OCI-M1 (cell line): ENCODE measurements around the gene SFRP2.

ENCODE experiments used
- DNase-seq: peaks from one replicate; lab custom pipeline; 2025; lab: John Stamatoyannopoulos, UW

Gene SFRP2, protein sequence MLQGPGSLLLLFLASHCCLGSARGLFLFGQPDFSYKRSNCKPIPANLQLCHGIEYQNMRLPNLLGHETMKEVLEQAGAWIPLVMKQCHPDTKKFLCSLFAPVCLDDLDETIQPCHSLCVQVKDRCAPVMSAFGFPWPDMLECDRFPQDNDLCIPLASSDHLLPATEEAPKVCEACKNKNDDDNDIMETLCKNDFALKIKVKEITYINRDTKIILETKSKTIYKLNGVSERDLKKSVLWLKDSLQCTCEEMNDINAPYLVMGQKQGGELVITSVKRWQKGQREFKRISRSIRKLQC

DNA sequence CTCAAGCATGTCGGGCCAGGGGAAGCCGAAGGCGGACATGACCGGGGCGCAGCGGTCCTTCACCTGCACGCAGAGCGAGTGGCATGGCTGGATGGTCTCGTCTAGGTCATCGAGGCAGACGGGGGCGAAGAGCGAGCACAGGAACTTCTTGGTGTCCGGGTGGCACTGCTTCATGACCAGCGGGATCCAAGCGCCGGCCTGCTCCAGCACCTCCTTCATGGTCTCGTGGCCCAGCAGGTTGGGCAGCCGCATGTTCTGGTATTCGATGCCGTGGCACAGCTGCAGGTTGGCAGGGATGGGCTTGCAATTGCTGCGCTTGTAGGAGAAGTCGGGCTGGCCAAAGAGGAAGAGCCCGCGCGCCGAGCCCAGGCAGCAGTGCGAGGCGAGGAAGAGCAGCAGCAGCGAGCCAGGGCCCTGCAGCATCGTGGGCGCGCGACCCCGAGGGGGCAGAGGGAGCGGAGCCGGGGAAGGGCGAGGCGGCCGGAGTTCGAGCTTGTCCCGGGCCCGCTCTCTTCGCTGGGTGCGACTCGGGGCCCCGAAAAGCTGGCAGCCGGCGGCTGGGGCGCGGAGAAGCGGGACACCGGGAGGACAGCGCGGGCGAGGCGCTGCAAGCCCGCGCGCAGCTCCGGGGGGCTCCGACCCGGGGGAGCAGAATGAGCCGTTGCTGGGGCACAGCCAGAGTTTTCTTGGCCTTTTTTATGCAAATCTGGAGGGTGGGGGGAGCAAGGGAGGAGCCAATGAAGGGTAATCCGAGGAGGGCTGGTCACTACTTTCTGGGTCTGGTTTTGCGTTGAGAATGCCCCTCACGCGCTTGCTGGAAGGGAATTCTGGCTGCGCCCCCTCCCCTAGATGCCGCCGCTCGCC, at the start of gene SFRP2:
Gene SFRP2 (minus strand): TSS at position 671 of the 864 bp plus-strand sequence. CDS start 248 bp downstream, at position 423.
- DNase-seq, result no peak

- DNase-seq, result no peak
These were observed 49.7 kb upstream of the SFRP2 start for GRCh38 chr4:153838564-153838963.

- DNase-seq, result no peak
These were observed 46.0 kb upstream of the SFRP2 start for GRCh38 chr4:153834901-153835300.

DNA sequence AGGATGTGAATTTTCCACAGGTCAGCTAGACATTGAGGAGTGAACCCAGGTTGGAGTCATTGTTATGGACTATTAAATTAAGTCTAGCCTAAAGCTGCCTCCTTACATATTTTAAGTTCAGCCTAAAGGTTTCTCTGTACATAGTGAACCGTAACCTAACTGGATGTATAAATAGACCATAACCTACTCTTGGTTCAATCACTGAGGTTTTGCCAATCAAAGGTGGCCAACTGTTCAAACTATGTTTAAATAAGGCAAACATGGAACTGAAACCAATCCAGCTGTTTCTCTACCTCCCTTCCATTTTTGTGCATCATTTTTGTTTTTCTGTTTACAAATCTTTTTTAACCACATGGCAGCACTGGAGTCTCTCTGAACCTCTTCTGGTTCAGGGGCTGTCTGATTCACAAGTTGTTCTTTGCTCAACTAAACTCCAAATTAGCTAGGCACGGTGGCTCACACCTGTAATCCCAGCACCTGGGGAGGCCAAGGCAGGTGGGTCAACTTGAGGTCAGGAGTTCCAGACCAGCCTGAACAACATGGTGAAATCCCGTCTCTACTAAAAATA, 43.9 kb upstream of the SFRP2 start:
- no peak for DNase-seq

- DNase-seq, result no peak
These were observed 43.2 kb upstream of the SFRP2 start for GRCh38 chr4:153832054-153832453.

DNA sequence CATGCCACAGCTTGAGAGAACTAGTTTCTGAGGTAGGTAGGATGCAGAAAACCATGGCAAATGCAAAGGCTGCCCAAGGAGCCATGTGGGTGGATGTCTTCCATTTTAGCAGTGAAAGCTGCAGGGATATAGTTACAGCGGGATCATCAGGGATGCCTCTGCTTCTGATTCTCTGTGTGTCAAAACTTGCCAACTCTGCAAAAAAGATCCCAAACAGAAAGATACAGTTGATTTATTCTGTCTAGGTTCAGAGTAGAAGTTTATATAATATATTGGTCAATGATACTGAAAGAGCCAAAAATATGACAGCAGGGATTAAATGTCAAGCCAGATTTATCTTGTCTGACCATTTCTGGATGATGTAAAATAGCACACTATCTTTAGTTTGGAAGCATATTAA, 42.4 kb upstream of the SFRP2 start:
- no peak for DNase-seq

DNA sequence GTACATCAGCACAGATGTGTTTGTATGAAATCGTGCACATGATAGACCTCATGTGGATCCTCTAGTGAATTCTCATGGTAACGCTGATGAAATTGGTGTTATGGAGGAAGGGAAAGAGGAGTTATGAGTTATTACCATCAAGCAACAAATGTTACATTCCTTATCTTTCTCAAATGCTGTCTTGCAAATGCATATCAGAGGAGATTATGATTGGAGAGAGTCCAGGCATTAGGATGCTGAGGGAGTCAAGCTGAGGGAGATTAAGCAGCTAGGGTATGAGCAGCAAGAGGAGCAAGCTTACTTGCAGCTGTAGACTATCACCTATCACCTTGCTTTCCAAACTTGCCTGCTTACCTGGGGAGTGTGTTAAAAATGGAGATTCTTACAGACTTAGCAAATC, 36.8 kb upstream of the SFRP2 start:
- no peak for DNase-seq

- no peak for DNase-seq
These were observed 36.2 kb upstream of the SFRP2 start for GRCh38 chr4:153825126-153825525.

- no peak for DNase-seq
These were observed 35.6 kb upstream of the SFRP2 start for GRCh38 chr4:153824501-153824900.

GRCh38 chr4:153823483-153823882, 34.6 kb upstream of the SFRP2 start:
- DNase-seq, result no peak

- DNase-seq, result no peak
These were observed 33.4 kb upstream of the SFRP2 start for GRCh38 chr4:153822316-153822715.

GRCh38 chr4:153817466-153817865, 28.6 kb upstream of the SFRP2 start:
- no peak for DNase-seq

DNA sequence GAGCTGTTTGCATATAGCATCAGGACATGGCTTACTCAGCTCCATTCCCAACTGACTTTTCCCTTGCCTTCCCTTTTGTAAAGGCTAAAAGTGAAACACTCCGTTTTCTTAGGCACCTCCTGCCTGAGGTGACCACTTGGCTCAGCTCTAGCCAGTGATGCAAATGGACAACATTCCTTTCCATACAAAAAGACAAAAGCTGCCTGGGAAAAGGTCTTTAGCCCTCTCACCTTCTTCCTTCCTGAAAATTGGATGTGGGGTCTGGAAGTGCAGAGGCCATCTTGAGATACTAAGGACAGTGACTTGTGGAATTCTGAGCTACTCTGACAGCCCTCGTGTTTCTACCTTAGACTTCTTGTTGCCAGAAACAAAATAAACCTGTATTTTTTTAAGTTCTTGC, 27.7 kb upstream of the SFRP2 start:
- no peak for DNase-seq

DNA sequence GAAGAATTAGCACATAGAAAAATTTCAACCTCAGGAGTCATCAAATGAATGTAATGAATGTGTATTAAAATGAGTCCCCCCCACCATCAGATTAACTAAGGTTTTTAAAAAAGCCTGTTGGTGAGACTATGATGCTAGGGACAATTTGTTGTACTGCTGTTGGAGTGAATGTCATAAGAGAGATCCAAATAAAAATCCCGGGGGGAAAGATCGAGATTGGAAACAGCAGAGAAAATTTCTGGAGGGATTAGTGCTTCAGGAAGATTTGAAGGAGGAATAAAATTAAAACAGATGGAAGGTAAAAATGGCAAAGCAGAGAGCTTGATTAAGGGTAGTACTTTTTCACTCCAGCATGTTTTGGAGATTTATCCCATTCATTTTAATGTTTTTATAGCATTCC, 25.9 kb upstream of the SFRP2 start:
- no peak for DNase-seq

DNA sequence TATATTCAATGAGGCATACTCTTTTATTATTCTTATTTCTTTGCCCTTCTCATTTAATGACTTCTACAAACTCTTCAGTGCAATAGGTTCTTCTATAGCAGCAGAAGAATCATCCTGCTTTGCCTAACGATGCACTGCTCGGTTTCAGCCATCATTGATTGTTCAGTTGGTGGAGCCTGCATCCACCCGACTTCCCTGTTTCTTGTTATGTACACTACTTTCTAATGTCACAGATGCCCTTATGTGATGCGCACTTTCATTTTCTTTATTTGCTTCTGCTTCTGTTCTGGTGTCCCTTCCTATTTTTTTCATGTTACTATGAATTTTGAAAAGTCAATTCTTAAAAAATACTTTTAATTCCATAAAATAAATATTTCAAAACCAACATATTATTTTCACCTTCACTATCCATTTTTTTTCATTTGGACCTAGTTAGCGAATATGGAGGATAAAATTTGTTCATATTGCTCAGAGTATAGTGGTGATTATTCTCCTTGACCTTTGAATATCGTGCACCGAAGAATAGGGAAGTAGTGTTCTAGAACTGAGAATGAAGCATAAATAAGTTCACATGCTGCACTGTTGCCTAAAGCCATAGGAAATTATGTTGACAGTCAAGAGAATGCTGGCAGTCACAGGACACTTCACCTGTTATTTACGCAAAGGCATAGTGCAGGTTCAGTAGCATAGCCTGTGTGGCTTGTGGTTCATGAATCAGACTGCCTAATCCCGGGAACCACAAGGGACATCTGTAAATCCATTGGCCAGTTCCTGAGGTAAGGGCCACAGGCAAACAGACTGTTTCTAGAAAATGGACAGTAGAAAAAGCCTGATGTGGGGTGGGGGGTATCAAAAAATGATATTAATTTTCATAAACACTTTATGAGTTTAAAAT, 21.3 kb upstream of the SFRP2 start:
- DNase-seq, result no peak

DNA sequence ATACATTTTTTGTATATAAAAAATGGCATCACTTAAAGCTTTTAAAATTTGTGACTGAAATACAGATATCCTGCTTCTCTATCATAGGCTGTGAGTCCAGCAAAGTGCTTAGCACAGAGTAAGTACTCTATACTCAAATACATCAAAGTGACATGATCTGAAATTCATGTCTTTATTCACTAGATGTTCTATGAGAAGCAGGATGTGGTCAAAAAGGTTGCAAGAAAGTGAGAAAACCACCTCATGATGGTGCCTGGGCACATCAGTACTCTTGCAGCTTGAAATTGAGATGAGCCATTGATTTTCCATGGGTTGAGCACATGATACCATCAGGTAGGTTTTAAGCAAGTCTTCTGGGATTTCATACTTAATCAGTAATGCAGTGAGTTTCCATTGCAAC, 20.4 kb upstream of the SFRP2 start:
- DNase-seq, result no peak

GRCh38 chr4:153808175-153808574, 19.3 kb upstream of the SFRP2 start:
- peak; percentile 26 for DNase-seq

DNA sequence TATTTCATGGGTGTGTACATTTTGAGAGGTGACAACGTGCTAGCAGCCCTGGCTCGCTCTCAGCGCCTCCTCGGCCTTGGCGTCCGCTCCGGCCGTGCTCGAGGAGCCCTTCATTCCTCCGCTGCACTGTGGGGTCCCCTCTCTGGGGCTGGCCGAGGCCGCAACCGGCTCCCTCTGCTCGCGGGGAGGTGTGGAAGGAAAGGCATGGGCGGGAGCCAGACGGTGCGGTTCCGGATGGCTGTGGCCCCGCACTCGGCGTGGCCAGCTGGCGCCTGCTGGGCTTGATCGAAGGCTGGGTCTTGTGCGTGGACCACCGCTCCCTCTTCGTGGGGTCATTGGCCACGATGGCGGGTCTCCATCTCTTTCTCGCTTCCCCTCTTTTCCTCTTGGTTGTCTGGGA, 17.2 kb upstream of the SFRP2 start:
- DNase-seq, result no peak

GRCh38 chr4:153804722-153805121, 15.8 kb upstream of the SFRP2 start:
- peak; percentile 45 for DNase-seq

DNA sequence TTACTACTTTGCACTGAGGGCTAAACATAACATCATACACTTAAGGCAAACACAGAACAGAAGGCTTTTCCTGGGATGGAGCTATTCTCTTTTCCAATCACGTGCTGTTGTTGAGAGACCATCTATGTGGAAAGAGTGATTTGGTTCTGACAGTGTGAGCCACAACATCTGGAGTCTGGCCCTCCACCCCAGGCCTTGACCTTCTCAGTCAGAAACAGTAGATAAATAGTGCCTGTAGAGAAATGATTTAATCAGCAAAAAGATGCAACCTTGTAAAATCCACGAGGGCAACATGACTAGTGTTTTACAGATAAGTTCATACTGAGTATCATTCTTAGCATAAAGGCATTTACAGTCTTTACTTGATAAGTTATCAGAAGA, 10.8 kb upstream of the SFRP2 start:
- peak; percentile 60 for DNase-seq

DNA sequence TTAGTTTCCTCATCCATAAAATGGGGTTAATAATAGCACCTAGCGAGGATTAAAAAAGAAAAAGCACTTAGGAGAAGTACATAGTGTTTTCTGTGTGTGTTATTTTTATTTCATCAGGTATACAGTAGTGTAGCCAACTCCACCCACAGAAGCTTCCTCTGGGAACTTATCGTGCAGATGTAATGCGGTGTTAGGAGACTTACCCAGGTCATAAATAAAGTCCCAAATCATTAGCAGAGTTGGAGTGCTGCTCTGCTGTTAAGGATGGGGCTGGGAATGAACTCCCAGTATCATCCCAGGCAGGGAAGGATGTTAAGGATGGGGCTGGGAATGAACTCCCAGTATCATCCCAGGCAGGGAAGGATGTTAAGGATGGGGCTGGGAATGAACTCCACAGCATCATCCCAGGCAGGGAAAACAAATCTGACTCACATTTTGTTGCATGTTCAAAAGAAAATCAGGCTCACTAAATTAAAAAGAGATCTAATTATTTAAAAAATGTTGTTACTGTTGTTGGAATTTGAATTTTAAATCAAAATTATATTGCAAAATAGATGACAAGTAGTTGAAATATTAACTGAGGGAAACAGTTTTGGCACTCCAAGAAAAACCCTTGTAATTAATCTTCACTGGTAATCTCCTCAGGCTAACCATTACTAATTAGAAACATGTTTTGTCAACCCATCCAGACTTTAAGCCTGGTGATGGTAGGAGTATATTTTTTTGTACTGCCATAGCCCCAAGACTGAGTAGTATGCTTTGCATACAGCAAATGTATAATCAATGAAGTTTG, 10.2 kb upstream of the SFRP2 start:
- no peak for DNase-seq
